Middle frontal gyrus (tissue), 1 donor: Measurements from ENCODE around the gene PLEKHA7.
"Not testable (repeated sequence)": the region's sequence is repeated elsewhere in the genome, so short reads cannot be mapped to it uniquely, and the experiment has no call there.

Experiments used
- DNase-seq: peaks from one replicate; pipeline ENCODE4 v3.0.0-alpha.2; 2015; ENCODE audit warnings: low spot score; ENCODE audit errors: extremely low spot score

Gene PLEKHA7, protein sequence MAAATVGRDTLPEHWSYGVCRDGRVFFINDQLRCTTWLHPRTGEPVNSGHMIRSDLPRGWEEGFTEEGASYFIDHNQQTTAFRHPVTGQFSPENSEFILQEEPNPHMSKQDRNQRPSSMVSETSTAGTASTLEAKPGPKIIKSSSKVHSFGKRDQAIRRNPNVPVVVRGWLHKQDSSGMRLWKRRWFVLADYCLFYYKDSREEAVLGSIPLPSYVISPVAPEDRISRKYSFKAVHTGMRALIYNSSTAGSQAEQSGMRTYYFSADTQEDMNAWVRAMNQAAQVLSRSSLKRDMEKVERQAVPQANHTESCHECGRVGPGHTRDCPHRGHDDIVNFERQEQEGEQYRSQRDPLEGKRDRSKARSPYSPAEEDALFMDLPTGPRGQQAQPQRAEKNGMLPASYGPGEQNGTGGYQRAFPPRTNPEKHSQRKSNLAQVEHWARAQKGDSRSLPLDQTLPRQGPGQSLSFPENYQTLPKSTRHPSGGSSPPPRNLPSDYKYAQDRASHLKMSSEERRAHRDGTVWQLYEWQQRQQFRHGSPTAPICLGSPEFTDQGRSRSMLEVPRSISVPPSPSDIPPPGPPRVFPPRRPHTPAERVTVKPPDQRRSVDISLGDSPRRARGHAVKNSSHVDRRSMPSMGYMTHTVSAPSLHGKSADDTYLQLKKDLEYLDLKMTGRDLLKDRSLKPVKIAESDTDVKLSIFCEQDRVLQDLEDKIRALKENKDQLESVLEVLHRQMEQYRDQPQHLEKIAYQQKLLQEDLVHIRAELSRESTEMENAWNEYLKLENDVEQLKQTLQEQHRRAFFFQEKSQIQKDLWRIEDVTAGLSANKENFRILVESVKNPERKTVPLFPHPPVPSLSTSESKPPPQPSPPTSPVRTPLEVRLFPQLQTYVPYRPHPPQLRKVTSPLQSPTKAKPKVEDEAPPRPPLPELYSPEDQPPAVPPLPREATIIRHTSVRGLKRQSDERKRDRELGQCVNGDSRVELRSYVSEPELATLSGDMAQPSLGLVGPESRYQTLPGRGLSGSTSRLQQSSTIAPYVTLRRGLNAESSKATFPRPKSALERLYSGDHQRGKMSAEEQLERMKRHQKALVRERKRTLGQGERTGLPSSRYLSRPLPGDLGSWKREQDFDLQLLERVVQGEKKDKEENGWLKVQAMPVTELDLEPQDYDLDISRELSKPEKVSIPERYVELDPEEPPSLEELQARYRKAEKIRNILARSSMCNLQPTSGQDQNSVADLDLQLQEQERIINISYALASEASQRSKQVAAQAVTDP

DNA sequence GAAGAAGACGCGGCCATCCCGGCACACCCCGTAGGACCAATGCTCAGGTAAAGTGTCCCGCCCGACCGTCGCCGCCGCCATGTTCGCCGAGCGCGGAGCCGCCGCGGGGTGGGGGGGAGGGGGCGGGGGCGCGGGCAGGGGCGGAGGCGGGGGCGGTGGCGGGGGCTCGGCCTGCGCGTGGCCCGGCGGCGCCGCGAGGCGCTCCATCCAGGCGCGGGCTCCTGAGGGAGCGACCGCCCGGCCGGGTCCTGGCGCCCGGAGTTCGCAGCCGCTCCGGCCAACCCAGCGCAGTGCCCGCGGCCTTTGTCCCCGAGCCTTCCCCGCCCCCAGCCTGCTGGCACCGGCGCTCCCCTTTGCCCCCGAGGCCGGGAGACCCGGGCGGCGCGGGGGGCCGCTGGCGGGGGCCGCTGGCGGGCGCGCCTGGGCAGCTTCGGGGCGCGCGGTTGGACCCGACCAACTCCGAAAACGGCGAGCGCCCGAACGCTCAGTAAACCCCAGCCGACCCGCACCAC lies at the start of gene PLEKHA7:
Gene PLEKHA7 (minus strand): TSS at position 94 of the 512 bp plus-strand sequence. CDS start 13 bp downstream, at position 81.
- DNase-seq = no peak

DNA sequence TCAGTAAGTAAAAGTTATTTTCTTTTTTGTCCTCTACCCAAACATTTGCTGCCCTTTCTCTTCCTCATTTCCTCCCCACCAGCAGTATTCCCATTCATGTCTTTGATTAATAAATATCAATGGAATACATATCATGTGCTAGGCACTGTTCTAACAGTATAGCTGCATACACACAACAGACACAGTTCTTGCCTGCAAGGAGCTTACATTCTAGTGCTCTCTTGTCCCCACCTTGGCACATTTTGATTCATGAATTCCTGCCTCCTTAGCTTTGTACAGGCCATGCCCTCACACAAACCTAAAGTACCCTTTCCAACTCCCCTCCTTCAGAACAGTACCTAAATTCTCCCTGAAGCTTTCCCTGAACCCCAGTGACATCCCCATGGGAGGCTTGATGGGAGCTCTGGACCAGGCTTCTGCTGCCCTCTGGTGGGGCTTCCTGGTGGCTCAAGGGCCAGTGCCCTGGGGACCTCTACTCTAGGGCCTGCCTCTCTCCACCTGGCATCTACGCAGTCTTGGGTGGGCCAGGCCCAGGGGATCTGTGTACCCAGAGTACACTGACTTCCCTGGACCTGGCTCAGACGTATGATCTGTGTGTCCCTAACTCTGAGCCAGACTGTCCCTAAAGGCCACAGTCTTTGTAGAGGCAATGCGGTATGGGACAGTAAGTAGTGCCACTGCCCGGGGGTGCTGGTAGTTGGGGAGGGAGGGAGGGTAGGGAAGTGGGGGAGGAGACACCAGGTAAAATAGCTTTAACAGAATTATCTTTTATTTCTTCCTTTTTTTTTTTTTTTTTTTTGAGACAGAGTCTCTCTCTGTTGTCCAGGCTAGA lies 49.2 kb upstream of the PLEKHA7 start:
- no peak for DNase-seq

DNA sequence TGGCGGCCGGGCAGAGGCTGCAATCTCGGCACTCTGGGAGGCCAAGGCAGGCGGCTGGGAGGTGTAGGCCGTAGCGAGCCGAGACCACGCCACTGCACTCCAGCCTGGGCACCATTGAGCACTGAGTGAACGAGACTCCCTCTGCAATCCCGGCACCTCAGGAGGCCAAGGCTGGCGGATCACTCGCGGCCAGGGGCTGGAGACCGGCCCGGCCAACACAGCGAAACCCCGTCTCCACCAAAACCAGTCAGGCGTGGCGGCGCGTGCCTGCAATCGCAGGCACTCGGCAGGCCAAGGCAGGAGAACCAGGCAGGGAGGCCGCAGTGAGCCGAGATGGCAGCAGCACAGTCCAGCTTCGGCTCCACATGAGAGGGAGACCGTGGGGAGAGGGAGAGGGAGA lies 36.9 kb upstream of the PLEKHA7 start:
- not testable (repeated sequence) for DNase-seq

DNA sequence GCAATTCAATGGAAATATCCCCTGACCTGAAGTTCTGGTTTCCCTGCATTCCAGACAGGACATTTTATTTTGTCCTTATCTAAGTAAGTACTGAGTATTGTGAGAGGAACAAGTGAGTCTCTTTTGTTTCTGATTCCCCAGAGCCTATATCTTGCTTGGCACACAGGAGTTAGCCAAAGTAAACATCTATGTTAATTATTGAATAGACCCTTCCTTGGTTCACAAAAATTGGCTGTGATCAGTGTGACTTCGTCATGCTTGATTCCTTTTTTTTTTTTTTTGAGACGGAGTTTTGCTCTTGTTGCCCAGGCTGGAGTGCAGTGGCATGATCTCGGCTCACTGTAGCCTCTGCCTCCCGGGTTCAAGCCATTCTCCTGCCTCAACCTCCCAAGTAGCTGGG lies 34.3 kb upstream of the PLEKHA7 start:
- not testable (repeated sequence) for DNase-seq

DNA sequence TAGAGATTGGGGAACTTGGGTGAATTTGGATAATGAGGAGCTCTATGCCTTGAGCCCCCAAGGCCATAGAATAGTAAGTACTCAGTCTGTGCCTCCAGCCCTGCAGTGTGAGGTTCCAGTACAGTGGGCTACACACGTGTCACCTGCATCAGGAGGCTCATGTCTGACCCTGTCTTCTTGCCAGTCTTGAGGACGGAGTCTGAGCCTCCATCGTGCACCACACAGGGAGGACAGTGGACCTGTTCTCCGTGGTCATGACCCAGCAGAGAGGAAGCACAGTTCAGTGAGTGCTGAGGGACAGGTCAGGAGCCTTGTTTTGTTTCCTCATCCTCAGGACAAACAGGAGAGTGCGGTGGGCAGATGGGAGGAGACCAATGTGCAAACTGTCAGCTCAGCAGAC lies 32.5 kb upstream of the PLEKHA7 start:
- no peak for DNase-seq

DNA sequence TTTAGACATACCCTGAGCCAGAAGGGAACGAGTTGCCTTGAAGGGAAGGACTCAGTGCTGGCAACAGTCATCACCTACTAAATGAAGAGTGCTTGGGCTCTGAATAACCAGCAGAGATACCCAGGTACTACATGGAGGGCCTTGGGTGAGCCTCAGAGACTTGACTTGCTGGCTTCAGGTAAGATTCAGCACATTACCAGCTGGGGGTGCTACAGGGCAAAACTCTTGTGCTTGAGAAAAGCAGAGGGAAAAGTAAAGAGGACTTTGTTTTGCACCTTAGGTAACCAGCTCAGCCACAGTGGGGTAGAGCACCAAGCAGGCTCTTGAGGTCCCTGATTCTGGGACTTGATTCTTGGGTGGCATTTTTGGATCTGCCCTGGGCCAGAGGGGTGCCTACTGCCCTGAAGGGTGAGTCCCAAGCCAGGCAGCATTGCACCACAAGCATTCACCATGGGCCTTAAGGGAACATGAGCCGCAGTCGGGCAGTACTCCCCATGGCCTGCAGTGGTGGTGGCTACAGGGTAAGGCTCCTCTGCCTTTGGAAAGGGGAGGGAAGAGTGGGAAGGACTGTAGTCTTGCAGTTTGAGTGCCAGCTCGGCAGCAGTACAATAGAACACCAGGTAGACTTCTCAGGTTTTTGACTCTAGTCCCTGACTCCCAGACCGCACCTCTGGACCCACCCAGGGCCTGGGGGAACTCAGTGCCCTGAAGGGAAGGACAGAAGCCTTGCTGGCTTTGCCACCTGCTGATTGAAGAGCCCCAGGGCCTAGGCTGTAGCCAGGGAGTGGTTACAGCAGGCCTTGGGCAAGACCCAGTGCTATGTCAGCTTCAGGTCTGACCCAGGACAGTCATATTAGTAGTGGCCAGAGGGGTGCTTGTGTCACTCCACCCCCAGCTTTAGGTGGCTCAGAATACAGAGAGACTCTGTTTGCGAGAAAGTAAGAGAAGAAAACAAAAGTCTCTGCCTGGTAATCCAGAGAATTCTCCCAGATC lies 22.7 kb upstream of the PLEKHA7 start:
- no peak for DNase-seq

DNA sequence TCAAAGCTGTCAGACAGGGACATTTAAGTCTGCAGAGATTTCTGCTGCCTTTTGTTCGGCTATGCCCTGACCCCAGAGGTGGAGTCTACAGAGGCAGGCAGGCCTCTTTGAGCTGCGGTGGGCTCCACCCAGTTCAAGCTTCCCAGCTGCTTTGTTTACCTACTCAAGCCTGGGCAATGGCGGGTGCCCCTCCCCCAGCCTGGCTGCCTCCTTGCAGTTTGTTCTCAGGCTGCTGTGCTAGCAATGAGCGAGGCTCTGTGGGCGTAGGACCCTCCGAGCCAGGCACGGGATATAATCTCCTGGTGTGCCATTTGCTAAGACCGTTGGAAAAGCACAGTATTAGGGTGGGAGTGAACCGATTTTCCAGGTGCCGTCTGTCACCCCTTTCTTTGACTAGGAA lies 19.8 kb upstream of the PLEKHA7 start:
- DNase-seq = not testable (repeated sequence)

DNA sequence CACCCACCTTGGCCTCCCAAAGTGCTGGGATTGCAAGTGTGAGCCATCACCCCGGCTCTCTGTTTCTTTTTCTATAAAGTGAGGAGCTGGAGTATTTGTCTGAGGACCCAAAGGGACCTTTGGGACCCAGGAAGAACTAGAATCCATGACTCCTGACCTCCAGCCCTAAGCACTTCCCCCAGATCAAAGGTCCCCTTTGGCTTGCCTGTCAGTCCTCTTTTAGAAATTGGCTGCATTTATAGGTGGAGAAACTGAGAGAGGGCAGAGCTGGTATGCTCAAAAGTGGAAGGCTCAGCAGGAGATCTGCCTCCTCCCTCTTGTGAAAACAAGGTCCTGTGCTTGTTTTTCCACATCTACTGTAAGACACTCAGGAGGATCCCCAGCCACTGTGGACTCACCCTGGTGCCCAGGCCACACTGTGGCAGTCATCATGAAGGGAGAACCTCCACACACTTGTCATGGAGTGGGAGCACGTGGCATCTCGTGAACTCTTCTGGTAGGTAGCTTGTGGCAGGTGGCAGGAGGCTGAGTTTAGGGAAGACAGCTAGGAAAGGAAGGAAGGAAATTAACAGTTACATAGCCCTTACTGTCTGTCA lies 12.4 kb upstream of the PLEKHA7 start:
- no peak for DNase-seq

DNA sequence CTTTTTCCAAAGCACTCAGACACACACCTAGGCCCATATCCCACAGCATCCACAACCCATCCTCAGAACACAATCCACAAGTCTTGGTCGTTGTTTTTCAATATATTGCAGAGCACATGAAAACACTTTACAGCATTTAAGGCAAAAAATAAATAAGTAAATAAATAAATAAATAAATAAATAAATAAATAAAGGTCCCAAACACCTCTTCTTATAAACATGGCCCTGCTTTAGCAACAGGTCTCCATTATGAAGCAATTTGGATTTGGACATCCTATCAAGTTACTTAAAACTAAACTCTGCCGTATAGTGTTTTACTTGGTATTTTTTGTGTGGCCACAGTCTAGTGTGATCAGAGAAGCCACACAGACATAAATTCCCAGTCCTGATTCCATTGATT lies 10.7 kb upstream of the PLEKHA7 start:
- no peak for DNase-seq

DNA sequence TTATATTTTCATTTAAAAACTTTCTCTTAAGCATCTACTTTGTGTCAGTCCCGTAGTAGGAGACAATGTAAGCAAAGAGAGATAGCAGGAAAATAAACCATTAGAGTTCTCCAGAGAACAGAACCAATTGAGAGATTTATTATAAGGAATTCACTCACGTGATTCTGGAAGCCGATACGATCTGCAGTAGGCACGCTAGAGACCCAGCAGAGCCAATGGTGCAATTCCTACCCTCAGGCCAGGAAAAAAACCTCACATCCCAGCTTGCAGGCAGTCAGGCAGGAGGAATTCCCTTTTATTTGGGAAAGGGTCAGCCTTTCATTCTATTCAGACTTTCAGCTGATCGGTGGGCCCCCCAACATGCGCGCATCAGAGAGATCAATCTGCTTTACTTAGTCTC lies 7.3 kb upstream of the PLEKHA7 start:
- no peak for DNase-seq

DNA sequence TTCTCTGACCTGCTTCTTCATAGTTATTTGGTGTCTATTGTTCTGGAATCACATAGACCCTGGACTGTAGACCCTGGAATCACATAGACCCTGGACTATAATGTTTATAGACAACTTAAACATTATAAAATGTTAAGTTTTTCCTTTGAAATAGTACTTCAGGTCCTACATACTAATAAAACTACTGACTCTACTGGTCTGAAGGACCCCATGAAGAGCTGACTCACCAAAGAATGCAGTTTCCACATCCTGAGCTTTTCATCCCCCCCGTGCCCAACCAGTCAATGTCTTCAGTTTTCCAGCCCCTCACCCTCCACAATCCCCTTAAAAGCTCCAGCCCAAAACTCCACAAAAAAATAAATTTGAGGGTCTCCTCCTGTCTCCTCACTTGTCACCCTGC lies 6.6 kb upstream of the PLEKHA7 start:
- no peak for DNase-seq

DNA sequence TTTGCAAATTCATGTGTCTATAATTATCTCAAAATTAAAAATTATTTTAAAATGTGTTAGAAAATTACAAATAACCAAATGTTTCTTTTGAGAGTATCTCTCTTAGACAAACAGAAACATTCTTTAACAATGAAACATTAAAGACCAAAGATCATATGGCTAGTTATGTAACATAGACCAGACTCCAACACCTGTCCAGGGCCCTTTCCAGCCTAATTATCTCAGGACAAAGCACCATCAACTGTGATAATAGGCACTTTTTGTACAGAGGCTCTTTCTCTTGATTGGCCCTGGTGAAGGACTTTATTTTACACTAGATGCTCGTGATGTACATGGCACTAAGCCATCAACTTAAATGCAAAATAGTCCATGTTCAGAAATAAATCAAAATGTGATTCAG lies 5.0 kb upstream of the PLEKHA7 start:
- DNase-seq = no peak

DNA sequence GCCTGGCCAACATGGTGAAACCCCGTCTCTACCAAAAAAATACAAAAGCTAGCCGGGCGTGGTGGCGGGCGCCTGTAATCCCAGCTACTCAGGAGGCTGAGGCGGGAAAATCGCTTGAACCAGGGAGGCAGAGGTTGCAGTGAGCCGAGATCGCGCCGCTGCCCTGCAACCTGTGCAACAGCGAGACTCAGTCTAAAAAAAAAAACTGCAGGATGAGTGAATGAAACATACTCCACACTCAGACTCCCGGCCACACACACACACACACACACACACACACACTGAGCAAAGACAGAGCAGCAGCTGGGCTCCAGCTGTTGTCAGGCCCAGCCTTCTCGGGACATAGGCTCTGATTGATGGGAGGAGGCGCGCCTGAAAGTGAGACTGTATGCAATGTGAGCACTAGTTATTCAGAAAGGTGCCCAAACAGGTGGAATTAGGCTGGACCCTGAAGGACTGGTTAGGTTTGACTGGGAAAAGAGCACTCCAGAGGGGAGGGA lies 1.5 kb upstream of the PLEKHA7 start:
- DNase-seq = no peak

DNA sequence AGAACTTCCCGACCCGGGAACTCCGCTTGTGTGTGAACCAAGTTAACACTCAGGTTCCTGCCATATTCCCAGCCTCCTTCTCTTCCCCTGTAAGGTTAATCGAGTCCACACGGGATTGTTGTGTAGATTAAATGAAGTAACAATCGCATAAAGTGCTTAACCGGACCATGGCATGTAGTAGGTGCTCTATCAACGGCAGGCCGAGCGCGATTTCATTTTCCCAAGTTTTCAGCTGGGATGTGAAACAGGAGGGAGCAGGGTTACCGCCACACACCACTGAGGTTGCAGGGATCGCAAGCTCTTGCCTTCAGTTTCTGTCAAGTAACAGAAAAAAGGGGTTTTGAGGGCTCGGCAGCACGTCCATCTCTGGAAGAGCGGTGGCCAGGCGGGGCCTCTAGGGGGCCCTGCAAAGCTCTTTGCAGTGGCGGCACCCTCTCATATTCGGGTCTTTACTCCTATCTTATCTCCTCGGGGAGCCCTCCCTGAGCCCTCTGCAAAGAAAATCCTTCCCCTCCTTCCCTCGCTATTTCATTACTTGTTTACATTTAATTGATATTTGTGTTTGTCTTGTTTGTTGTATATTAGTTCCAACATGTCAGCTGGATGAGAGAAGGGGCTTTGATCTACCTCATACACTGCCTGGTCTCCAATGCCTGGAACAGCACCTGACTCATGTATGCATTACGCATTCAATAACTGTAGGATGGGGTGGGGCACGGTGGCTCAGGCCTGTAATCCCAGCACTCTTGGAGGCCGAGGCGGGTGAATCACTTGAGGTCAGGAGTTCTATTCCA lies 816 bp upstream of the PLEKHA7 start:
- DNase-seq = no peak

DNA sequence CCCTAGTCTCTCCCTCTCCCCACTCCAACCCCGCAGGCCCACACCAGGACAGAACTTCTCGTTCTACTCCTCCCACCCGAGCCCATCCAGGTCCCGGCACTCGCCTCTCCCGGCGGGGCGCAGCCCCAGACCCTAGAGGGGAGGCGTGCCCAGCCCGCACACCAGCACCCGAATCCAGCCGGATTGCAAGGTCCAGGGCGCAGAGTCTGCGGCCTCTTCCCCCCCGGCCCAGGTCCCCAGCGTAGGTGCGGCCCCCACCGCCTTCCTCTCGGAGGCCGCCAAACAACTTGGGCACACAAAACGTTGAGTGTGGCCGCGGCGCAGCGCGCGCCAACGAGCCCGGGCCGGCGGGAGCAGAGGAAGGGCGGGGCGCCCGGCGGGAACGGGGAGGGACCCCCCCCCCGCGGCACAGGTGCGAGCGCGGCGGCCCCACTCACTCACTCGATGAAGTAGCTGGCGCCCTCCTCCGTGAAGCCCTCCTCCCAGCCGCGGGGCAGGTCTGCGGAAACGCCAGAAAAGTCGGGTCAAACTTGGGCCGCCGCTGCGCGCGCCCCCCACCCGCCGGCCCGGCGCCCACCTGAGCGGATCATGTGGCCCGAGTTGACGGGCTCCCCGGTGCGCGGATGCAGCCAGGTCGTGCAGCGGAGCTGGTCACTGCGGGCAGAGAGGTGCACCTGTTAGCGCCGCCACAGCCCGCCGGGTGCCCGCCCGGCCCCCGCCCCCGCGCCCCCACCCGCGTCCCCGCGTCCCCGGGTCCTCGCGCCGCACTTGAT lies 480 bp downstream of the PLEKHA7 start:
- no peak for DNase-seq

DNA sequence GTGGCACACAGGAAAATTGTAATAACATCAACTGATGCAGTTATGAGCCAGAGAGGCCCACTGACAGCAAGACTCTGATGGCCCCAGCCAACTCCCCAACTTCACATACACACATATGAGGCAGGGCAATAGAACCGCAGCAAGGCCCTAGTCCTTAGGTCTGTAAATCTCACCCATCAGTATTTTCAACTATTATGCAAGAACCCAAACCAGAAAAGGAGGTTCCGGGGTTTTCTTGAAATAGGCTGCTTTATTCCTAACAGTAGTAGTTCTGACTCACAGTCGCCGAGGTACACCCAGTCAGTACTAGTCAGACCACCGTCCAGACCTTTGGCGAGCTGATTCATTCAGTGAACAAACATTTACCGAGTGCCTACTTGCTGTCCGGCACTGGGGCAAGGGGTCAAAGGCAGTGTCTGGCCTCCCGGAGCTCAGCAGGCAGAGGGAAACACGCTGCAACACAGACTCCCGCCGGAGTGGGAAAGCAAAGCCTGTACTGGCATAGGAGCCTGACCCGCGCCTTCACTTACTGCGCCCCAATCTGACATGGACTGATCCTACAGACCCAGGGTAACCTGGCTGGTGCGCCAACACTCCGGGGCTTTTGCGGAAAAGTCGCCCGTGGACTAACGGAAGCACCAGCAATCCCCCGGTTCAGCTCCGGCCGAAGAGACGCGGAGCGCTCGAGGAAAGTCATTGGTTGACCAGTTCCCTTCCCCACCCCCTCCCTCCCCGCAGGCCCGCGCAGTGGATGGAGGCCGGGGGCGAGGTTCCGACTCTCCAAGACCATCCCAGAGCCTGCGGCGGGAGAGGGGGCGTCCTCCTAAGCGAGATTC lies 1.3 kb downstream of the PLEKHA7 start:
- no peak for DNase-seq
